ENCODE results near the gene AUH. TPM values are rescaled to one million over a fixed set of nuclear protein-coding genes. Genes with fewer than 3 reads are reported as not detected.
A peak's percentile ranks its signal among the peaks of the same experiment; 100 is the strongest.
"Not testable (repeated sequence)": the region's sequence is repeated elsewhere in the genome, so short reads cannot be mapped to it uniquely, and the experiment has no call there.

Gene AUH
- total RNA-seq, 1 donor from 2014 or later = 35.6 TPM

DNA sequence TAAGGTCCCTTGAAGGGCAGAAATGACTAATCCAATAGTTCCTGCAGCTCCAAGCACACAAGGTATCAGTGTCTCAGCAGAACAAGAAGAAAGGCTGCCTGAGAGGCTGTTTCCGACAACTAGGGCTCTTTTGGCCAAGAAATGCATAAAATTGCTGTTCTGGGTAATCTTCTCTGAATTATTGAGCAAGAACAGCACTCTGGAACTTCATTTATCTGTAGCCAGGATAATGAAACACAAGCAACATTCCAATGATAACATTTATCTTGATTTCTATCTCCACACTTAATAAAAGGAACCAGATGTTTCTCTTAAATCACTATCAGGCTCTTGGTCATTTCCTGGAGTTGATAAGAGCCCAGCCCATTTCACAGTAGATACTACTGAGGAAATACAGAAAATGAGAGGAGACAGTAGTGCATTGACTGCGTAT lies 17.0 kb upstream of the AUH start:
- peak; percentile 68 for DNase-seq (ENCODE audit: low spot score)

DNA sequence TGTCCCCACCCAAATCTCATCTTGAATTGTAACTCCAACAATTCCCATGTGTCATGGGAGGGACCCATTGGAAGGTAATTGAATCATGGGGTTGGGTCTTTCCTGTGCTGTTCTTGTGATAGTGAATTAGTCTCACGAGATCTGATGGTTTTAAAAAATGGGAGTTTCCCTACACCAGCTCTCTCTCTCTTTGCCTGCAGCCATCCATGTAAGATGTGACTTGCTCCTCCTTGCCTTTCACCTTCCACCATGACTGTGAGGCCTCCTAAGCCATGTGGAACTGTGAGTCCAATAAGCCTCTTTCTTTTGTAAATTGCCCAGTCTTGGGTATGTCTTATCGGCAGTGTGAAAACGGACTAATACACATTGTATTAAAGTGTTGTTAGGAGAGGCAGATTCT lies 16.3 kb upstream of the AUH start:
- DNase-seq (ENCODE audit: low spot score) = not testable (repeated sequence)

DNA sequence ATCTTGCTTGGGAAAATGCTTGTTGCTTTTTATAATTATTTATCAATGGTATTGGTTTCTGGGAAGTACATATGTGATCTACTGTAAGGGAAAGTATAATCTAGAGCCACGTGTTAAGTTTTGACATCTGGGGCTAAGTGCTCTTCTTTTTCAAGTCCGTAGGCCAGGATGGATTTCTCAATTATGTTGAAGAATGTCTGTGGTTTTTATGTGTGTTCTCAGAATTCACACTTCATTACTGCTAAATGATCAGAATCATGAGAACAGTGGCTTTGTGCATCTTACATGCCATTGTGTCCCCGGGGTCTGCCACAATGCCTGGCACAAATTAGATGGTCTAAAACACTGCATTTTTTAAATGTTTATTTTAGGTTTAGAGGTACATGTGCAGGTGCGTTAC lies 14.5 kb upstream of the AUH start:
- no peak for DNase-seq (ENCODE audit: low spot score)

DNA sequence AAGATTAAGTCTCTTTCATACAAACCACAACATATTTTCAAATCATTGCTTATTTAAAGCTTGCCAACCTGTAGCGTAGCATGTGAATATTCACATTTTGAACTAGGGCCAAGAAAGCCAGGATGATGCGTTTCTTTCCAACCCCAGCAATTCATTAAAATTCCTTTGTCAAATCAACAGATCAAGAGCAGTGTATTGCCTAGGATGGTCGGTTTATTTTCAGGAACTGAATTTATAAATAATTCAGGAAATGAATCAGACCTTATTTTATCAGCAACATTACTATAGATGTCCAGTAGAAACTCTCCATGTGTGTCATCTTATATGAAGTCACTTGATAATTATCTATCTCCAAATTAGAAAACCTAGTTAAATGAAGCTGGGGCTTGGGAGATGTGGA lies 13.2 kb upstream of the AUH start:
- no peak for DNase-seq (ENCODE audit: low spot score)

DNA sequence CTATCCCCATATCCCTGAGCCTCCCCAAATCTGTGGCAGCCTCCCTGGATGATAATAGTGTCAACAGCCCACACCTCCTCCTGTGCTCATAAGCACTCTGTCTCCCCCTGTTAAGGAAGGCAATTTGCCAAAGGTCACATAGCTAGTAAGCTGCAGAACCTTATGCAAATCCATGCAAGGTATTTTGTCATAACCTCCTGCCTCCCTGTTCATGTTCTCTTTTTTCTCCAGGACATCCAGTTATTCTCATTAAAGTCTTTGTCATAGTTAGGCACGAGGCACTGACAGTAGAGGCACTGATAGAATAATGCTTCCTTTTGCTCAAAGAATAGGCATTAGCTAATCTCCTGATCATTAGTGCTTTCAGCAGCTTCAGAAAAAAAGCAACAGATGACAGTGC lies 10.2 kb upstream of the AUH start:
- no peak for DNase-seq (ENCODE audit: low spot score)

DNA sequence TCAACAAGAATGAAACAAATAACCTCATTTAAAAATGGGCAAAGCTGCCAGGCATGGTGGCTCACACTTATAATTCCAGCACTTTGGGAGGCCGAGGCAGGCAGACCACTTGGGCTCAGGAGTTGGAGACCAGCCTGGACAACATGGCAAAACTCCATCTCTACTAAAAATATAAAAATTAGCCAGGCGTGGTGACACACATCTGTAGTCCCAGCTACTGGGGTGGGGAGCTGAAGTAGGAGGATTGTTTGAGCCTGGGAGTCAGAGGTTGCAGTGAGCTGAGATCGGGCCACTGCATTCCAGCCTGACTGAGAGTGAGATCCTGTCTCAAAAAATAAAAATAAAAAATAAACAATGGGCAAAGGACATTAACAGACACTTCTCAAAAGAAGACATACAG lies 8.3 kb upstream of the AUH start:
- DNase-seq (ENCODE audit: low spot score) = not testable (repeated sequence)

DNA sequence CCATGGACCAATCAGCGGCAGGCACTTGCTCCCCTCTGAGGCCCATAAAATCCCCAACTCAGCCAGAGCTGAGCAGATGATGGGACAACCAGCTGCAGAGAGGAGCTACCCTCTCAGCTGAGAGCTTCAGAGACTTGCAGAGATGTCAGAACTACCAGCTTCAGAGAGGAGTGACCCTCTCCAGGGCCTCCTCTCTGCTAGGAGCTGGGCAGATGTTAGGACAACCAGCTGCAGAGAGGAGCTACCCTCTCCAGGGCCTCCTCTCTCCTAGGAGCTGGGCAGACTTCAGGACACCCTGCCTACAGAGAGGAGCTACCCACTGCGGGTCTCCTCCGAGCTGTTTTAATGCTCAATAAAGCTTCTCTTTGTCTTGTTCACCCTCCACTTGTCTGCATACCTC lies 3.0 kb upstream of the AUH start:
- no peak for DNase-seq (ENCODE audit: low spot score)

DNA sequence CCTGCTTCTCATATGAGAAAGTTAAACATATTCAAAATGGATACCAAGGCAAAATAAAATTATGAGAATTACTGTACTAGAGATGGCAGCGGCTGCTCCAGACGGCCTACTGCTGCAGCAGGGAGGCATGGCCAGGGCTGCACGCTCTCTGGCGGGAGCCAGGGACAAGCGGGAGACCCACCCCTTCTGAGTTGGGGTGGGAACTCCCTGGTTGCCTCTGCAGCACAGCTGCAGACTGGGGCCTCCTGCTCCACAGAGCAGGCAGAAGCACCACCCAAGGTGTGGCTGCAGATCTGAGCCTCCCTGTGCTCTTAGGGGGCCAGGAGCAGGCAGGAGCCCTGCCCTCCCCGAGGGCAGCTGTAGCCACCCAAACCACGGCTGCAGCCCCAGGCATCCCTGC lies 2.3 kb upstream of the AUH start:
- DNase-seq (ENCODE audit: low spot score) = no peak

DNA sequence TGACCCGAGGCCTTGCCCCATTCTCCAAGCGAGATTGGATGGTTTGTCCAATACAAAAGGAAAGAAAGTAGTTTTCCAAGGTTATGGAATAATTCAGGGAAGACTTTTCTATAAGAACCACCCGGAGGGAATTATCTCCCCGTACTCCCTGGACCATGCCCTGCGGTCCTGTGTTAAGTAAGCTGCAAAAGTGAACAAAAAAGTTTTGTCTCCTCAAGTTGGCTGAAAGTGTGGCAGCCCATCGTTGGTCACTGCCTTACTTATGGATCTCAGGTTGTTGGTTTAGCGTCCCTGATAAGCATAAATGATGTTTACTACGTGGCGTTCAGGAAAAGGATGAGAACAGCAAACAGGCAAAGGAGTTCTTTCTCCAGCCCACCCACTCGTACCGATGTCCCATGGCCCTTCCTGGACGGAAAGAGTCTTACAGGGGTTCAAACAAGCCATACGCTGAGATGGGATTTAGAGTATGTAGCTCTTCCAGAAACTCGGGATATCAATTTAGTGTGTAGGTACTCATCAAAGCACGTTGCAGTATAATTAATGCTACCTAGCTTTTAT lies 413 bp upstream of the AUH start:
- DNase-seq (ENCODE audit: low spot score) = no peak

DNA sequence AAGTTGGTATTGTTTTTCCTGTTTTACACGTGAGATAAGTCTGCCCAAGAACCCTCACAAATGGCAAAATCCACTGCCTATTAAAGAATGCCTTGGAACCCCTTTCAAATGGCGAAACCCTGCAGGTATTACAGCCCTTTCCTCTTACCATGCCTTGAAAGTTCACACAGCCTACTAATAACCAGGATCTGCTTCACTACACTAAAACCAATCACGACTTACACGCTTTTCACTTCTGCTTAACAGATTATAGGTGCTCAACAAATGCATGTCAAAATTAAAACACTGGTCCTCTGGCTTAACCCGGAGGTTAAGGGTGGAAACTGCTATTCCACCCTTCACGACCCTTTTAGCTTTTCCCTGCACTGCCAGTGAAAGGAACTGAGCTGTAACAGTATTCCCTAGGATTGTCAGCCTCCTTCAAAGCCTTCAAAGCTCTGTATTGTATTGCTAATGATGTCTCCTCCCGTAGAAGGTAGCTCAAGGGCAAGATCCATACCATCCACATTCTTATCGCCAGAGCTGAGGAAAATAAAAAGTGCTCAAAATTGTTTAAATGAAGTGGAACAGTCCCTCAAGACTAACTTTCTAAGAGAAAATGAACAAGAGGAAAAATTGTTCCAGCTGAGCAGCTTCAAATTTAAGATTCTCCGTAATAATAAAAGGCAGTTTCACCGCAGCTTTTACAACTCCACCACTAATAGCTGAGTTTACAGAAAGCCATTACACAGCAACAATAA lies 997 bp downstream of the AUH start:
- no peak for DNase-seq (ENCODE audit: low spot score)

DNA sequence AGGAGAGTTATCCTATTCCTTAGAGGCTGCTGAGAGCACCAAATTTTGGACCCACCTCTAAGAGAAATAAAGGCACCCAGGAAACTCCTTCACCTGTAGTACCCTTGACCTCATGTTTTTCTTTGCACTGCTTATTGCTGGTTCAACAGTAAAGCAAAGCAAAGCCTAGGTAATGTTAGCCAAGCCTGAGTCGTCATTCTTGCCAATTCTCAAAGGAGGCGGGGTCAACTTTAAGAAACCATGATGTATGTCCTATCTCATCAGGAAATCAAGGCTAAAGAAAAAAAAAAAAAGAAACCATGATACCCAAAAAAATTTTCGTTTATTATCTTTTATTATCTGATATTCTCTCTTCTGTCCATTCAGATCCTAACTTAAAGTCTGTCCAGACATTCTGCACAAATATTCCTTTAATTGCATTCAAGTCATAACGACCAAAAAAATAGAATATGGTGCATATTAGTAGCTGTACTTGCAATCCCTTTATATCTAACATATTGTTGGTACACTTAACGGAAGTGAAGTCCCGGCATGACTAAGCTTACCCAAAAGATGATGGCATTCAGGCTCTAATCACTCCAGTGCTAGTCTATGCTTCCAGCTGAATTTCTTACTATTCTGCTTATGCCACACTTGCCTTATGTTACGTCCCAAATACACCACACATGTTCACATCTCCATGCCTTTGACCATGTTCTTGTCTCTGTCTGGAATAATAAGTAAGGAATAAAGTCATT lies 1.8 kb downstream of the AUH start:
- DNase-seq (ENCODE audit: low spot score) = no peak

DNA sequence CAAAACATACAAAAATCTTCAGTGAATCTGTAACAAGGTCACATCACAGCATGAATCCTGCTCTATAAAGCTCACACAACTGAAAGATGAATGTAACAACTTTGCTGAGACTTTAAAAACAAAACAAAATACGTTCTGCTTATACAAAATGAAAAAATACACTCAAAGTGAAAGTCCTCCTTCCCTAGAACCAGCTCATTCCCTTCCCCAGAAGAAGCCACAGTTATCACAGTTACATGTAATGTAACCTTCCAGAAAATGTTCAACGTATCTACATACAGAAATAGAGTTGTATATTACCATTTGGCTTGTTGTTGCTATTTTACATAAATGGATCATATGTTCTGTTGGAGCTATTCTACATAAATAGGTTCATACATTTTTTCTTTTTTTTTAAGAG lies 2.6 kb downstream of the AUH start:
- DNase-seq (ENCODE audit: low spot score) = no peak

DNA sequence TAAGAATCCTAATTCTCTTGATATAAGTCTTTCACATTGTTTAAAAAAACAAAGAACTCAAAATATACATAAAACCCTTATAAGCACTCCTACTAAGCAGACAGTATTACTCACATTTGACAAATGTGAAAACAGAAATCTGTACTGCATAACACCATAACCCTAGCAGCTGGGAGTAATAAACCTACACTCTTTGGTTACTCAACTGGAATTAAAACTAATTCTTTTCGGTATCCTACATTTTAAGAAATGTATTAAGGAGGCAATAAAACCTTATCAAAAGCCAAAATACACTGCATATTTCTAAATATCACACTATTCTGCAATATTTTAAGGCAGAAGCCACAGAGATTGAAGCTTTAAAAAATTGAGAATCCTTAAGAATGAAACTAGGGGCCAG lies 6.8 kb downstream of the AUH start:
- peak; percentile 91 for DNase-seq (ENCODE audit: low spot score)

DNA sequence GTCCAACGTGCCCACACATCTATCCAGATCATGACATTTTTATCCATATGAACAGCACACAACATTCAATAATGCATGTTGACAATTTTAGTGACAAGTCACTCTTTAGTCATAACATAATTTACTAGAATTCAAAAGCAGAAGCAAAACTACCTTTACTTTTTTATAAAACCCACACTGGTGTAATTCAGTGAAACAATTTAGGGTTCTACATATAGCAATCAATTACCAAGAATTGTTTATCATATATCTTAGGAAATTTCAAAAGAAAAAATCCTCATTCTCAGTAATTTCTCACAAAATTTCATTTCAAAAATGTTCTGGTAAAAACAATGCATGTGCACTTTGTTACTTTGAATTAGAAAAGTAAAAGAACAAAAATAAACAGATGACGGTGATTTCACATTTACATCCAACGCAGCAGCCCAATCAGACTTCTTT lies 12.6 kb downstream of the AUH start:
- no peak for DNase-seq (ENCODE audit: low spot score)

DNA sequence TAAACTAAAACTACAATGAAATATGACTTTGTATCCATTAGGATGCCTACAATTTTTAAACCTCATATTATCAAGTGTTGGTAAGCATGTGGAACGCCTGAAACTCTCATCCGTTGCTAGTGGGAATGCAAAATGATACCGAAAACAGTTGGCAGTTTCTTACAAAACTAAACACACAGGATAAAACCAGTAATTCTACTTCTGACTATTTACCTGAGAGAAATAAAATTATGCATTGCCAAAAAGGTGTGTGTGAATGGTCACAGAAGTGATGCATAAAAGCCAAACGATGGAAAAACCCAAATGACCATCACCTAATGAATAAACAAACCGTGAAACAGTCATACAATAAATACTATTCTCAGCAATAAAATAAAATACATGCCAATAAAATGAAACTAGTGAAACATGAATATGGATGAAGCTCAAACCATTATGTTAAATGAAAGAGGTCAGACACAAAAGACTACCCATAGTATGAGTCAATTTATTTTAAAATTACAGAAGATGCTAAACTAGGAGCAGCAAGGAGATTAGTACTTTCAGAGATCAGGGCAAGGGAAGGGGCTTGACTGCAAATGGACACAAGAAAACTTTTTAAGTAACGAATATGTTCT lies 13.4 kb downstream of the AUH start:
- no peak for DNase-seq (ENCODE audit: low spot score)

DNA sequence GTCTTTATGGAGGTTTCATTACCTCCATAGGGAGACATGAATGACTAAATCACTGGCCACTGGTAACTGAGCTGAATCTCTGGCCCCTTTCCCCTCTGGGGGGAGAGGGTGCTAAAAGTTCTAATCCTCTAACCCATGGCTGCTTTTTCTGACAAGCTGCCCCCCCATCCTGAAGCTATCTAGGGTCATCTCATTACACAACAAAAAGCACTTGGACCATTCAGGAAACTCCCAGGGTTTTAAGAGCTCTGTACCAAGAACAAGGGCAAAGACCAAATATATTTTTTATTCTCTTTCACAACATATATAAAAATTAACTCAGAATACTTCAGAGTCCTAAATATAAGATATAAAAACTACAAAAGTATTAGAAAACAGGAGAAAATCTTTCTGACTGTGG lies 14.3 kb downstream of the AUH start:
- DNase-seq (ENCODE audit: low spot score) = no peak

DNA sequence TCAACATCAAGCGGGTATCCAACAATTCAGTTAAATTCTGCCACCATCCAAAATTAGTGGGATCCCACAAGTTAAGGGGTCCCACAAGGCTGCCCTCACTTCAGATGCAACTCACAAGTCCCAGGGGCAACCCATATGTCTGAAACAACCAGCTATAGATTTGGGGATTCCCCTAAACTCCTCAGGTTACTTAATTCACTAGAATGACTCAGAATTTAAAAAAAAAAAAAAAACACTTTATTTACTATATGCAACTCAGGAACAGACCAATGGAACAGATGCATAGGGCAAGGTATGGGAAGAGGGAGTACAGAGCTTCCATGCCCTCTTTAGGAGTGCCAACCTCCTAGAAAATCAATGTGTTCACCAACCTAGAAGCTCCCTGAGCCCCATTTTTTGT lies 15.1 kb downstream of the AUH start:
- DNase-seq (ENCODE audit: low spot score) = no peak

DNA sequence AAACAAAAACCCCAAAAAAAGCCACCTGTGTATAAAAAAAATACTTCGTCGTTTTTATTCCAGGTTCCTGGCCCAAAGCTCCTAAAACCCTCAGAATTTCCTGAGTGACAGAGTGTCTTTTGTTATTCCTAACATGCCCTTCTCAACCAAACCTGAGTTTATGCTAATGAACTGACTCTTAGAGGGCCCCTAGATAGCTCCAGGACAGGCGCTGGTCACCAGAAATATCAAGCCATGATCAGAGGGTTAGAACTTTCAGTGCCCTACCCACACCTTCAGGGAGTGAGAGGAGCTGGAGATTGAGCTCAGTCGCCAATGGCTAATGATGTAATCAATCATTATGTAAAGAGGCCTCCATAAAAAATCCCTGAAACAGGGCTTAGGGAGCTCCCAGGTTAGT lies 15.7 kb downstream of the AUH start:
- DNase-seq (ENCODE audit: low spot score) = no peak

DNA sequence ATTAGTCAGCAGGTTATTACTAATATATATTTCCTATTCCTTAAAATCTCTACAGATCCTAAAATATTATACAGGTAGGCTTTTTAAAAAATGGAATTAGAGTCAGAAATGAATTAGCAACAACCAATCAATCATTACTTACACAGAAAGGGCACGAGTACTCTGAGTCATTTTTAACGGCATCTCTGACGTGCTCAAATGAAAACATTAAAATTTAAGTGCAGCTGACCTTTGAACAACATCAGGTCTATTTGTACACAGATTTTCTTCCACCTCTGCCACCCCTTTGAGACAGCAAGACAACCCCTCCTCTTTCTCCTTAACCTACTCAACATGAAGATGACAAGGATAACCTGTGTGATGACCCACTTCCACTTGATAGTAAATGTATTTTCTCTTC lies 19.1 kb downstream of the AUH start:
- DNase-seq (ENCODE audit: low spot score) = no peak

DNA sequence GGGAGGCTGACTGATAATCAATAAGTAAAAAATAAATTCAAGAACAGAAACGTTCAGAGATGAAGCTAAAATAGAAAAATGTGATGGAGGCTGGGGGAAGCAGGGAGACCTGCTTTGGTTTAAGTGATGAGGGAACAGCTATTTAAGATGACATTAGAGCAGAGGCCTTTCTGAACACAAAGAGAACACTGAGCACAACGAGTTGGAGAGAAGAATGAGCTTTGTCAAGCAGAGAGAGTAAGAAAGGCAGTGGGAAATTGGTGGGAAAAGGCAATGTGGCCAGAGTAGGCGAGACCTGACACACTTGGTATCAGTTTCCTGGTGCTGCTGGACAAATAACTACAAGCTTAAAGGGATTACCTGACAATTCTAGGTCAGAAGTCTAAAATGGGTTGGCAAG lies 20.0 kb downstream of the AUH start:
- DNase-seq (ENCODE audit: low spot score) = no peak

DNA sequence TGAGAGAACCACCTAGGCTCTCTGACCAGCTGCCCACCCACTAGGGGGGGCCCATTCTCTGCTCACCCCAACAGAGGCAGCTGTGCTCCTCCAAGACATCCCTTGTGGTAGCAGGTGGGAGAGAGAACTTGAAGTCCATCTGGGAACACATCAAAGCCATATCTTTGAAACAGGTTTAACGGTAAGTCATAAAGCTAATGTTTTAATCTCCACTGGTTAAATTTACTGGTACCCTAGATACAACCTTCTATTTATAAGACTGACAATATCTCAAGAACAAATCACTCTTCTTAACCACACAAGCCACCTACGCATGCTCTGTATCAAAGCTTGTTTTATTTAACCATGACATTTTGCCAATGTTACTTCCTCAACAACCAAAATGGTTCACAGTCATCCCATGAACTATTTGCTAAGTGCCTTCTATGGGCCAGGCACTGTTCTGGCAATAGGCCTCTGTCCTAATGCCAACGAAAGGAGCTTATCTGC lies 20.4 kb downstream of the AUH start:
- no peak for DNase-seq (ENCODE audit: low spot score)

DNA sequence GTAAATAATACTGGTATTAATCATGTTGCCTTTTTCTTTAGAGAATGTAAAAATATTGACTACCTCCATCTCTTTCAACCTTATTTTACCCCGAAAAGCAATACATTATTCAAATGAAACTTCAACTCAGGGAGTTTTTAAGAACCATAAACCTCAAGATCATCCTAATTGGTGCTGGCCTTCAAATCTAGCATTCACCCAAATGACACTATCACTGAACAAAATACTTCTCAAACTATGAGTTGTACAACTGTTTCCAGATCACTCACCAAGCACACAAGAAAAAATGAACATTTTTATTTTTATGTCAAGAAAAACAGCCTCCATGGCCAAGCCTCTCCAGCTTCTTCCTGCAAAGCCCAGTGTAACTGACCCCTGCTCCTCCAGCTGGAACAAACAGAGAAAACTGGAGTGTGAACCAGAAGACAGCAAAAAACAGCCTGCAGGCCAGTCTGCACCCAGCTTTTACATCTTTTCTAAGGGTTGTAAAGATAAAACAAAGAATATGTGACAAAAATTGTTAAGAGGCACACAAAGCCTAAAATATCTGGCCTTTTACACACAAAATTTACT lies 21.2 kb downstream of the AUH start:
- DNase-seq (ENCODE audit: low spot score) = no peak

Data from umbilical cord (tissue), 2 donors.